GM11168 (cell line): ENCODE data around the gene TCF7L2.
"Not testable (repeated sequence)": the region's sequence is repeated elsewhere in the genome, so short reads cannot be mapped to it uniquely, and the experiment has no call there.

Experiments used
- in situ Hi-C: fragments of 300-500 bp; cut with MboI; formaldehyde crosslinking; loops from one replicate; pipeline ENCODE4 v1.12.0; 2022; ENCODE audit warnings: low sequenced_read_pairs; ENCODE audit not compliant: unreplicated experiment

Gene TCF7L2

GRCh38 chr10:113058523-113059370 lies 108.7 kb downstream of the TCF7L2 start:
- in situ Hi-C loops: no loop called here

DNA sequence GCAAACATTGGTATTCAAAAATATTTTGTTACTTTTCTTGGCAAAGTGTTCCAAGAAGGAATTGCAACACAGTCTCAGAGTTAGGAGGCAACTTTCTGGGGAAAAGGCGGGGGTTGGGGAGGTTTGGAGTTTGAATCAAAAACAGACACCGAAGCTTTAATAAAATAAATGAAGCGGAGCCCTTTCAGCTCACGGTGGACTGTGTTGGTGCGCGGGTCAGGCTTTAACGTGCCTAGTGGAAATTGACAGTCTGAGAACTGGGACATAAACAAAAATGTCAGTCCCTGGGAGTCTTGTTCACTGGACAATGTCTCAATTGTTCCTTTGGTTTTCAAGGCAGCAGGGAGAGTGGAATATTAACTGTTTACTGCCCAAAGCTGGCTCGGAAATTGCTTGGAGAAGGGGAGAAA lies 109.3 kb downstream of the TCF7L2 start:
- in situ Hi-C loops: no loop called here

GRCh38 chr10:113060201-113061053 lies 110.4 kb downstream of the TCF7L2 start:
- in situ Hi-C loops: no loop called here

DNA sequence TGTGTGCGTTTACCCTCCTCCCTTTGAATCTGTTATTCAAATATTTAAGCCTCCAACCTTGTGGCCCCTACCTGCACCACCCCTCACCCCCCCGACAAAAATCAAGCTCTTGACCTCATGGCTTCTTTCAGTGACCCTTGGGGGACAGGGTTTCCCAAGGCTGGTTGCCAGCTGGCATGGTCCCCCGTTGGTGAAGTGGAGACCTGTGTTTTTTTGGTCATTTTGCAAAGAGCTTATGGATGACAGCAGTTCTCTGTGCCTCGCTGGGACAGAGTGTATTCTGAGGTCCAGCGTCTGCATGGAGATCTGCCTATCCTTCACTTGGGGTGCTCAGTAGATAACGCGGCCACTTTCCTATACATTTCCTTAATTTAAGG lies 111.0 kb downstream of the TCF7L2 start:
- in situ Hi-C loops: no loop called here

DNA sequence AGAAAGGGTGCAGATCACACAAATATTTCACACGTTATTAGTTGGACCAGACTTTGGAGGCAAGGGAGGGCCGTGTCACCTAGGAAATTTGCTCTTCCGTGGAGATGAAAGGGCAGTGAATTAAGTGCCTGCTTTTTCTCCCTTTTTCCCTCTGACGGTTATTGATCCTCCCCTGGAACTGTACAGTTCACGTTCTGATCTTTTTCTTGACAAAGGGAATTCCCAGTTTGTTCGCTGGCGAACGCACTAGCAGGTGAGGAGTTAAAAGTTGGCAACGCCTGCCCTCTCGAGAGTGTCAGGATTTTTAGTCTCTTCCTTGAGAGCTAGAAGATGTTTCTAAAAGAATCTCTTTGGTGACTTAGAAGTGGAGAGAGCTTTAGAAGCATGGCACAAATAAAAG lies 111.5 kb downstream of the TCF7L2 start:
- in situ Hi-C loops: no loop called here

- in situ Hi-C loops: no loop called here
Observed at GRCh38 chr10:113063043-113063967, 113.3 kb downstream of the TCF7L2 start.

DNA sequence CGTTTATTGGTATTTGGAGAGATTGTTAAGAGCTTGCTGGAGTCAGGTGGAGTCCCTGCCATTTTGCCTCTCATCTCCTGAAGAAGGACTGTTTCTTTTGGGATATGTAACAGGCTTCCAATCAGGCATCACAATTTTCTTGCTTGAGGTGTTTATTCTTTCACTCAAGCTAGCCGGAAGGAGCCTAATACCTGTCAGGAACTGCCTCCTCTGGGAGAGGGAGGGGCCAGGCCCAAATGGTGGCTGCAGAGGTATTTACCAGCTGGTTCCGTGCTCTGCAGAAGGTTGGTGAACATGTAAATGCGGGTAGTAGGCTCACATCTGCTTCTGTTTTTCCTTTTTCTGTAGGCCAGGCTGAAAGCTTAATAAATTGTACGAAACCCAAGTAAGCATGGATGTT lies 114.0 kb downstream of the TCF7L2 start:
- in situ Hi-C loops: no loop called here

GRCh38 chr10:113066120-113066519 lies 116.1 kb downstream of the TCF7L2 start:
- in situ Hi-C loops: not testable (repeated sequence)

DNA sequence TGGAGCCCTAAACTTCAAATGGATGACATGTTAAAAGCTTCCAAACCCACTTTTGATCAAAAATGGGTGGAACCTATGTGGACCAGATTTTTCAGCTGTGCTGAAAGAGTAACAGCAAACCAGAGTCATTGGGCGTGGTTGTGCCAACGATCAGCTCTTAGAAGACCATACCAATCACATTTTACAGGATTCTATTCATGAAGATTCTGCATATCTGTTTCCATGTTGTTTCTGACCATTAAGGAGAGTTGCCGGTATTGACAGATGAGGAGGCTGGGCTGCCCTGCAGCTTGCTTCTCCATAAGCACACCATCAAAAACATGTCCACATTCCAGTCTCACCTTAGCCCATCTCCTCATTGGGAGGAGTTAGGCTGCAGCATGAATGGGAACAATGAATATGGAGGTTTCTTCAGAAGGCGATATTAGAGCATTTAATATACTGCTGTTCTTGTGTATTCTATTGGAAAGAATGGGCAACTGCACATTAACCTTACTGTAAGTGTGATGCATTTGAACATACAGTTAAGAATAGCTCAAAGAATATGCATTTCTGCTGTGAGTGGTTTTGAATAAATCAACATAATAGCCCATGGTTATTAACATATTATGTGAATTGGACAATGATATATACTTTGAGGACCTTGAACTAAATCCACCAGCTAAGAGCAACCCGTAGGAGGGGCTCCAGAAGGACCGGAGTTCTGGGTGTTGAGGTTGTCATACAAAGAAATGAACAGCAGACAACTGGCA lies 116.7 kb downstream of the TCF7L2 start:
- in situ Hi-C loops: no loop called here

GRCh38 chr10:113067501-113067900 lies 117.5 kb downstream of the TCF7L2 start:
- in situ Hi-C loops: no loop called here

- in situ Hi-C loops: no loop called here
Observed at GRCh38 chr10:113068178-113068890, 118.3 kb downstream of the TCF7L2 start.

DNA sequence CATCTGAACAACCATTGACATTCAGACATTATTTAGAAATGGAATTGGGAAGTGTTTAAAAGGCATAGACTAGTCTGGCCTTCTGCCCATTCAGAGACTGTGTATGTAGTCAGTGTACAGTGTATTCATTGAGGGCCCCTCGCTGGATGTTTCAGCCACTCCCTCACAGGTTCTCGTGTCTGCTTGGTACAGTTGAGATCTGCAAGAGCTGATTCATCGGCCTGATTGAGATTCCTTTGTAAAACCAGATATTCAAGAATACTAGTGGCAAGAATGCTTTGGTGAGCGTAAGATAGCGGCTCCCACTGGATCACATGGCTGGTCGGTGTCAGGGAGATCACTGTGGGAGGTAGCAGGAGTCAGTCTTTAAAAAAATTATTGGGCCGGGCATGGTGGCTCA lies 119.5 kb downstream of the TCF7L2 start:
- in situ Hi-C loops: no loop called here

DNA sequence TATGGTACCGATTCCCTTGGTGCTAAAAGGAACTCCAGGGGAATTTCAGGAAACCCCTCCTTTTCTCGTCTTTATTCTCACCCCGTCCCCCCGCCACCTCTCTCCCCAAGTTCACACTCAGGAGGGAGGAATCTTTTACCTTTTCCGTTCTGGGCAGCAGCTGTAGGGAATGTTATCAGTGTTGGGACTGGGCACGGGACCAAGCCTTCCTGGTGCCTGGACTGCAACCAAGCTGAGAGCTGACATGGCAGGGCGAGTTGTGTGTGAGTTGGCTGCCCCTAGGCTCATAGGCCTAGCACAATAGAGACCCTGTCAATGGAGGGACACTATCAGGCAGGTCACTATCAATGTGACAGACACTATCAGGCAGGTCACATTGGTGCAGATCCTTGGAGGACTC lies 121.4 kb downstream of the TCF7L2 start:
- in situ Hi-C loops: no loop called here

GRCh38 chr10:113073549-113074189 lies 123.6 kb downstream of the TCF7L2 start:
- in situ Hi-C loops: no loop called here

DNA sequence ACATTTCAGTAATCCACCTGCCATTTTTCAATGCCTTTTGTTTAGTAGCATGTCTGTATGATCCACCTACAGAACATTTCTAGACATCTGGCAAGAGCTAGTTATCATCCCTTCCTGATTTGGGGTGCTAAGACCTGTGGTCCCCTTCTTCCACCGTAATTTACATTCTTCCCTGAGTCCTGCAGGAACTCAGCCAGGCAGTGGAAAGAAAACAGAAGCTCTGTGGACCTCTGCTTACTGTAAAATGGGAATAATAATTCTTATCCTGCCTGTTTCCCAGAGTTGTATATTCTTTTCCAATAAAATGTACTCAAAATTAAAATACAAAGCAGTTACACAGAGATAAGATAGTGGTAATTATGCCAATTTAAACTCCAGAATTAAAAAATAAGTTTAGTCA lies 126.9 kb downstream of the TCF7L2 start:
- in situ Hi-C loops: no loop called here

GRCh38 chr10:113078282-113078907 lies 128.3 kb downstream of the TCF7L2 start:
- in situ Hi-C loops: no loop called here

DNA sequence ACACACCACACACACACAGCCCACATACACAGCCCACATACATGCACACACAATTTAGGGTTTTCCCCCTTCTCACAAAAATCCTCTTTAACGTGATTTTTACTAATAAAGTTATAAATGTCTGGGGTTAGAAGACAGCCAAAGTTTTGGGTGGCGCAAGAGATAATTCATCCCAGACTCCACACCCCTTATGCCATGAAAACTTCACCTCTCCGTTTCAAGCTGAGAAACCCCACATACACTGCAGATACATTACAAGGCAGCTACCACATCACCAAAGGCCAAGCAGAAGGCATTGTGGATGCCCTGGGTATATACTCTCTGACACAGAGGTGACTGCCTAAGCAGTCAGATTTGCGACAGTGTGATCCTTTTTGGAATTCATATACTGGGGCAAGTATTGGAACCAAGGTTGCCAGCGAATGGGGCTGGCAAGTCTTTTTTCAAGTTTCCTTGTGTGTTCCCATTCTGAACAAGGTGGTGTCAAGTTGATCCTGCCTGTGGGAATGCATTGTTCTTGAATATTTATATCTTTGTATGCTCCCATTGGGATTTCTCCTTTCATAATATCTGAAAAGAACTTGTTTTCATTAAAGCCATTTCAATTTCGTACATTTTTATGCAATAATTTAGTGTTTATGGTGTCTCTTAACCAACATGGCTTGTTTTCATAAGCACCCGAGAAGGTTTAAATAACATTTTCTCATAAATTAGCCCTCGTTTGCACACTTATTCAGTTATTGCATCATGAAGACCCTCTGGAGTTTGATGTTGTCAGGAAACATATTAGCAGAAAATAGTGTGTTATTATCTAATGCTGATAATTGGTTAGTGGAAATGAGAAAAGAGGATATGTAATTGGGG lies 130.2 kb downstream of the TCF7L2 start:
- in situ Hi-C loops: no loop called here
